GM06990 (cell line): ENCODE measurements around the gene PLA2G4D.

Source experiments
- DNase-seq: peaks from one replicate; pipeline ENCODE4 v3.0.0-alpha.2; 2011; ENCODE audit not compliant: insufficient read length; ENCODE audit errors: extremely low read depth
- H3K27me3 ChIP-seq: replicated peaks from 2 replicates; pipeline ENCODE4 v1.6.0; 2011; ENCODE audit warnings: low read length; ENCODE audit not compliant: control insufficient read depth, insufficient read depth
- H3K36me3 ChIP-seq: 2 replicates; pipeline ENCODE4 v1.5.1; 2011; ENCODE audit warnings: low read length; ENCODE audit not compliant: control insufficient read depth, insufficient read depth
- H3K4me3 ChIP-seq: replicated peaks from 2 replicates; pipeline ENCODE4 v1.5.1; 2011; ENCODE audit warnings: low read depth, mild to moderate bottlenecking, control low read depth, low read length
- CTCF ChIP-seq: IDR thresholded peaks from 2 replicates; pipeline ENCODE4 v1.5.1; 2011; ENCODE audit warnings: low read length, control low read depth, mild to moderate bottlenecking, inconsistent platforms; ENCODE audit not compliant: insufficient read depth, poor library complexity, severe bottlenecking

Gene PLA2G4D

GRCh38 chr15:42037656-42038055, 56.7 kb downstream of the PLA2G4D start:
- TF ChIP-seq CTCF: no peak
- no peak for DNase-seq
- Histone ChIP-seq H3K4me3 (no peak overlapping the region), H3K36me3 (no peaks in the 10 kb centered on the region), H3K27me3 (no peaks in the 10 kb centered on the region)

GRCh38 chr15:42036966-42037365, 57.4 kb downstream of the PLA2G4D start:
- no peak for TF ChIP-seq CTCF
- Histone ChIP-seq H3K36me3 (no peaks in the 10 kb centered on the region), H3K4me3 (no peak overlapping the region), H3K27me3 (no peaks in the 10 kb centered on the region)
- no peak for DNase-seq

- TF ChIP-seq CTCF: no peak
- Histone ChIP-seq H3K27me3 (no peaks in the 10 kb centered on the region), H3K4me3 (no peak overlapping the region), H3K36me3 (no peaks in the 10 kb centered on the region)
- no peak for DNase-seq
These were observed 58.1 kb downstream of the PLA2G4D start for GRCh38 chr15:42036112-42036905.

GRCh38 chr15:42035435-42035761, 59.0 kb downstream of the PLA2G4D start:
- H3K36me3 ChIP-seq: no peaks in the 10 kb centered on the region
- TF ChIP-seq CTCF: no peak
- H3K27me3 ChIP-seq: no peaks in the 10 kb centered on the region
- H3K4me3 ChIP-seq: peak overlapping the region; percentile 60
- no peak for DNase-seq

DNA sequence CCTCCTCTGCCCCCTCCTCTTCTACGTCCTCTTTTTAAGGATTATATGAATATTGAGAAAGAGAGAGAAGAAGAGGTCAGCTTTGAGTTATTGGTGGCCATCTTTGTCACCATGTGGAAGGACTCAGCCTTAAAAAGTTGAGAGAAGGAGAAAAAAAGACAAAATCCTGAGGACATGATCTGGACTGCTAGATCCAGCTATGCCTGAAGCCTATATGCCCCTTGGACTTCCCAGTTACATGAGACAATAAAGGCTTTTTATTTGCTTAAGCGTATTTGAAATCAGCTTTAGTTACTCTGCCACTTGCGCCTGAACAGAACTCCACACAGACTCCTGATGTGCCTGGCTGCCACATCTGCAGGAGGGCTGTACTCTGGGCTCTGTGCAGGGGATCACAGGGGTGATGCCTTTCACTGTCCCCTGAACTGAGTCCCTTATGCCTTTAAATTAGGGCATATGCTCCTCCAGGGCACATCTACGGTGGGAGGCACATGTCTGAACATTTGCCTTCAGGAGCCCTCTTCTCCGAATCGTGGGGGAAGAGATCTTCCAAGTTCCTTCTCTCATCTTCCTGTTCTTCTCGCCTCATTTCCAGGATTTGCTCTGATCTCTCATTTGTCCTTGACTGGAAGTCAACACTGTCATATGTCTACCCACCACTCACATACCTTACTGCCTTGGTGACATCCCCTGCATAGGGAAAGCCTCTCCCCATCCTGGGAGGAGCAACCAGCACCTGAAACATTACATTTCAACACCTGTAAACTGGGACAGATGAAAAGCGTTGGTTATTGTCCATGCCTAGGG, 59.5 kb downstream of the PLA2G4D start:
- no peak for DNase-seq
- TF ChIP-seq CTCF: no peak
- peak overlapping the region; percentile 60 for H3K4me3 ChIP-seq

More for the DNA sequence above, 59.5 kb downstream of the PLA2G4D start:
- Histone ChIP-seq H3K36me3 (no peaks in the 10 kb centered on the region), H3K27me3 (no peaks in the 10 kb centered on the region)
